ENCODE results near the gene SAA4.
"Not testable (repeated sequence)": the region's sequence is repeated elsewhere in the genome, so short reads cannot be mapped to it uniquely, and the experiment has no call there.

- not testable (repeated sequence) for TF ChIP-seq EZH2 (IDR thresholded peaks at IDR 0.05; ENCODE audit: borderline replicate concordance, control insufficient read depth, low read depth, low read length); MXI1 (IDR thresholded peaks at IDR 0.05; ENCODE audit: low read depth, low read length); HDGF (IDR thresholded peaks at IDR 0.05); ZNF24 (IDR thresholded peaks at IDR 0.05); ELK1 (IDR thresholded peaks at IDR 0.05; ENCODE audit: low read depth, low read length); CTCF (IDR thresholded peaks at IDR 0.05 in 2 of 3, conservative IDR thresholded peaks at IDR 0.05 in 1 of 3; ENCODE audit: control insufficient read depth in 2 of 3, extremely low read depth in 1 of 3, insufficient read depth in 1 of 3, low read depth in 3 of 3, low read length in 3 of 3); SUZ12 (IDR thresholded peaks at IDR 0.05; ENCODE audit: unreplicated experiment); MAX (IDR thresholded peaks at IDR 0.05; ENCODE audit: low read depth, low read length); RAD21 (IDR thresholded peaks at IDR 0.05; ENCODE audit: insufficient read depth, low read depth, low read length); ZBTB11 (CRISPR knock-in tag; IDR thresholded peaks at IDR 0.05); ATF2 (IDR thresholded peaks at IDR 0.05; ENCODE audit: low read length); NR2C2 (IDR thresholded peaks at IDR 0.05; ENCODE audit: borderline replicate concordance, control insufficient read depth, insufficient read length, low read depth); FOS (IDR thresholded peaks at IDR 0.05; ENCODE audit: borderline replicate concordance, extremely low read depth, insufficient read length); ZZZ3 (IDR thresholded peaks at IDR 0.05; ENCODE audit: control insufficient read depth, insufficient read length, low read depth)
These were observed 32.6 kb upstream of the SAA4 start for GRCh38 chr11:18269252-18269651.

All from GM12878 (cell line).